ENCODE measurements around the gene LRRC55.

LRRC55 gene

GRCh38 chr11:57181678-57182305, at the start of gene LRRC55:
Gene LRRC55 (plus strand): TSS chr11:57181953. CDS start chr11:57182023, 70 bp downstream.
- no peak for DNase-seq

- DNase-seq: no peak
Observed at GRCh38 chr11:57133366-57134038, 48.3 kb upstream of the LRRC55 start.

- DNase-seq: no peak
Observed at GRCh38 chr11:57134284-57134683, 47.5 kb upstream of the LRRC55 start.

- no peak for DNase-seq
Observed at GRCh38 chr11:57135020-57135751, 46.6 kb upstream of the LRRC55 start.

GRCh38 chr11:57140568-57140967, 41.2 kb upstream of the LRRC55 start:
- DNase-seq: no peak

GRCh38 chr11:57143459-57143858, 38.3 kb upstream of the LRRC55 start:
- DNase-seq: no peak

- DNase-seq: no peak
Observed at GRCh38 chr11:57144075-57144474, 37.7 kb upstream of the LRRC55 start.

- DNase-seq: no peak
Observed at GRCh38 chr11:57144531-57145320, 37.0 kb upstream of the LRRC55 start.

GRCh38 chr11:57146301-57146700, 35.5 kb upstream of the LRRC55 start:
- no peak for DNase-seq

- no peak for DNase-seq
Observed at GRCh38 chr11:57148621-57149020, 33.1 kb upstream of the LRRC55 start.

GRCh38 chr11:57150454-57150917, 31.3 kb upstream of the LRRC55 start:
- no peak for DNase-seq

- no peak for DNase-seq
Observed at GRCh38 chr11:57152134-57152533, 29.6 kb upstream of the LRRC55 start.

GRCh38 chr11:57153448-57153847, 28.3 kb upstream of the LRRC55 start:
- no peak for DNase-seq

GRCh38 chr11:57154739-57155138, 27.0 kb upstream of the LRRC55 start:
- no peak for DNase-seq

GRCh38 chr11:57155400-57155799, 26.4 kb upstream of the LRRC55 start:
- no peak for DNase-seq

- no peak for DNase-seq
Observed at GRCh38 chr11:57155838-57156607, 25.7 kb upstream of the LRRC55 start.

GRCh38 chr11:57156928-57157327, 24.8 kb upstream of the LRRC55 start:
- DNase-seq: no peak

GRCh38 chr11:57157624-57158023, 24.1 kb upstream of the LRRC55 start:
- no peak for DNase-seq

- no peak for DNase-seq
Observed at GRCh38 chr11:57158180-57158579, 23.6 kb upstream of the LRRC55 start.

GRCh38 chr11:57158599-57158998, 23.2 kb upstream of the LRRC55 start:
- no peak for DNase-seq

GRCh38 chr11:57160665-57161064, 21.1 kb upstream of the LRRC55 start:
- no peak for DNase-seq

- DNase-seq: no peak
Observed at GRCh38 chr11:57161351-57161750, 20.4 kb upstream of the LRRC55 start.

Data from midbrain (tissue), 1 donor.